ENCODE results near the gene BEST4.

The BEST4 gene

DNA sequence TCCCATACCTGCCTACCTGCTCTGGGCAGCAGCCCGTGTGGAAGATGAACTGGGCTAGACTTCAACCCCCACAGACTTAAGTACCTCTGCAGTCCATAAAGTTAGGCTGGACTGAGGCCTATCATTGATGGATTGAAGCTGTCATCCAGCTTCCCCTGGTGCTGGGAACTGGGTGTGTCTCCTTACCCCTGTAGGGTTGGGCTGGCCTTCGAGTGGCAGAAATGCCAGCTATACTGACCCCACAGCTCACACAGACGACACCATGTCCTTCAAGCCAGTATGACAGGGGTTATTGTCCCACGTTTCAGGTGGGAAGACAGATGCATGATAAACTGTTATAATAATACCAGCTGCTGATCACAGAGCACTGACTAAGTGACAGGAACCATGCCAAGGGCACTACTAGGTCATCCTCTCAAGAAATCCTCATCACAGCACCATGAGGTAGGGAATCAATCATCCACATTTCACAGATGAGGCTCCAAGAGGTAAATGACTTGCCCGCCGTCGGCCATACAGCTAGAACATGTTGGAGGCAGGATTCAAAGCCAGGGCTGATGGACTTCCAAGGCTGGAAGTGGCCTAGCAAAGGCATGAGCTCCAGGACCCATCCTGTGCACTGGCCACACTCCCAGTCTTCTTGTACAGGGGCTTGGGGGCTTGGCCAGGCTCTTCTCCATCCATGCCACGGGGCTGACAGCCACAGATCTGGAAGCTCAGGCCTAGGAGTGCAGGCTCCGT lies at the start of gene BEST4:
TSS of gene BEST4 (minus strand) at position 51 of the 741 bp plus-strand sequence. CDS start 465 bp downstream, outside the sequence.
- H3K4me1 ChIP-seq: peaks cover 10% of the 10 kb centered on the region
- DNase-seq (ENCODE audit: low spot score in 2 of 2): no peak
- in situ Hi-C loops (cut with MboI; ENCODE audit: low sequenced_read_pairs): no loop called here
- no peak within 1 kb of the TSS for H3K4me3 ChIP-seq
- H3K36me3 ChIP-seq (replicated peaks): no peaks in the 10 kb centered on the region
- no peaks in the 10 kb centered on the region for H3K27me3 ChIP-seq (ENCODE audit: low read depth)
- no peaks in the 10 kb centered on the region for H3K9me3 ChIP-seq

DNA sequence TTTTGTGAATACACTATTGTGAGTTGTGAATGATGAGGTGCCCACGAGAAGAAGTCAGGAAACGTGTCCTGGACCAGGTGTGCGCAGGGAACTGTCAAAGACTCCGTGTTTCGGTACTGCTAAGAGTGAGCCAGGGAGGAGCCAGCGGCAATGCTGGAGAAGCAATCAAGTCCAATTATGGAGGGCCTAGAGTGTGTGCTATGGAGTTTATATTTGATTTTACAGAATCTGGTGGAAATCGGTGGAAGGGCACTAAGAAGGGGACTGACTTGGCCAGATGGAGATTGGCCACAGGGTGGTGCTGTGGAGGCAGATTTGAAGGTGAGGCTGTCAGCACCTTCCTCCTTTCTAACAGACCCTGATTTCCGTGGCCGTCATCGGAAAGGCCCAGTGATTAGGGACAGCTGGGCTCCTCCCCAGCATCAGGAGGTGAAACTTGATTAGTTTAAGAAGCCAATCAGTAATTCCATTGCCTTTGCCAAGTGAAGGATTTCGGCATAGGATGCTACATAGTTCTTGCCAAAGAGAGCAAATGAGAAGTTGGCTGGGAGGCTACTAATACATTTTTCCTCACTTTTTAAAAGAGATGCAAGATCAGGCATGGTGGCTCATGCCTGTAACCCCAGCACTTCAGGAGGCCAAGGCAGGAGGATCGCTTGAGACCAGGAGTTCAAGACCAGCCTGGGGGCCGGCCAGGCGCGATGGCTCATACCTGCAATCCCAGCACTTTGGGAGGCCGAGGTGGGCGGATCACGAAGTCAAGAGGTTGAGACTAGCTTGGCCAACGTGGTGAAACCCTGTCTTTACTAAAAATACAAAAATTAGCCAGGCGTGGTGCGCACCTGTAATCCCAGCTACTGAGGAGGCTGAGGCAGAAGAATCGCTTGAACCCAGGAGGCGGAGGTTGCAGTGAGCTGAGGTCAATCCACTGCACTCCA lies 48.0 kb upstream of the BEST4 start:
- in situ Hi-C loops (cut with MboI; ENCODE audit: low sequenced_read_pairs): loop anchor here (5.0 to 10.0 kb wide), 3 partner anchors 176 to 659 kb away; partner anchors contain the start of genes HECTD3, TESK2 and UROD
- Histone ChIP-seq H3K9me3 (no peaks in the 10 kb centered on the region), H3K4me3 (no peak overlapping the region), H3K27me3 (ENCODE audit: low read depth) (no peaks in the 10 kb centered on the region), H3K36me3 (replicated peaks) (no peaks in the 10 kb centered on the region), H3K4me1 (no peaks in the 10 kb centered on the region)
- DNase-seq (ENCODE audit: low spot score in 2 of 2): peak; percentile 75 to 96

DNA sequence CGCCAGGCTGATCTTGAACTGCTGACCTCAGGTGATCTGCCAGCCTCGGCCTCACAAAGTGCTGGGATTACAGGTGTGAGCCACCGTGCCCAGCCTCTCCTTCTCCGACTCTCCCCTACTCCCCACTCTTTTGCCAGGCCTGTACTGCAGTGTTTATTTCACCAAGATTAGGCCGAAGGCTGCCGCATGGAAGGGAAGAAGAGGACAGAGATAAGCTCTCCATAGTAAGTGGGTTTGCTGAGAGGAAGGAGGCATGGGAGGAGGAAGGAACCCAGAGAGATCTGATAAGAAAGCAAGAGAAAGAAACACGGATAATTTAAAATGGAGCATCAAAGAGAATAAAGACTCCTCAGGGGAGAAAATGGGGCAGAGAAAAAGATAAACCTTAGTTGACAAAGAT lies 46.4 kb upstream of the BEST4 start:
- in situ Hi-C loops (cut with MboI; ENCODE audit: low sequenced_read_pairs): loop anchor here (10.0 kb wide), 2 partner anchors 470 to 660 kb away; partner anchors contain the start of gene TESK2
- no peak for DNase-seq (ENCODE audit: low spot score in 2 of 2)
- H3K4me3 ChIP-seq: no peak overlapping the region
- H3K4me1 ChIP-seq: no peaks in the 10 kb centered on the region
- H3K27me3 ChIP-seq (ENCODE audit: low read depth): no peaks in the 10 kb centered on the region
- no peaks in the 10 kb centered on the region for H3K36me3 ChIP-seq (replicated peaks)
- no peaks in the 10 kb centered on the region for H3K9me3 ChIP-seq

DNA sequence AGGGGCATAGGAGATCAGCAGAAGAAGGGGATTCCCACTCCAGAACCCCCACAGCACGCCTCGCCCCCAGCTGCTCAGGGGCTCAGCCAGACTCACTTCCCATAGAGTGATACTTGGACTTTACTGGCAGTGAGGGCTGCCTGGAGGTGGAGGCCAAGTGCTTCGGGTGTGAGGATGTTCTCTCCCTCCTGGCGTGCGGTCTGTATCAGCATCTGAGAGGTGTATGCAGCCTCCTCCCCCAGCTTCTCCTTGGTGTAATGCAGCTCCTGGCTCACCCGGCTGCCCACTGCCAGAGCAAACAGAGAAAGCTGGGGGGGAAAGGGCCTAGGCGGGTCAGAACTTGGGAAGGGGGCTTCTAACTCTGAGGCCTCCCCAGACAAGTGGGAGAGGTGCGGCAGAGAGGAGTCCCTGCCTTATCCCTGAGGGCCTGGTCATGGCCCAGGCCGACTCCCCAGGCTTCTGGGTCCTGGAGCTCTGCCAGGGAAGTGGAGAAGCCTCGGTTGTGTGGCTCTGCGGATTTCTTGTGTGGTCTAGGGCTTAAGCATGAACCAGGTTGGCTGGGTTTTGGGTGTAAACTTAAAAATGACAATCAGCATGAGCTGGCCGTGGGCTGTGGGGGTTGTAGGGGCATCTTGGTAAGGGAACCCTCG lies 44.2 kb upstream of the BEST4 start:
- no peaks in the 10 kb centered on the region for H3K27me3 ChIP-seq (ENCODE audit: low read depth)
- in situ Hi-C loops (cut with MboI; ENCODE audit: low sequenced_read_pairs): loop anchor here (10.0 kb wide), 2 partner anchors 473 to 663 kb away; partner anchors contain the start of gene TESK2
- no peak overlapping the region for H3K4me3 ChIP-seq
- no peak for DNase-seq (ENCODE audit: low spot score in 2 of 2)
- no peaks in the 10 kb centered on the region for H3K9me3 ChIP-seq
- no peaks in the 10 kb centered on the region for H3K36me3 ChIP-seq (replicated peaks)
- no peaks in the 10 kb centered on the region for H3K4me1 ChIP-seq

DNA sequence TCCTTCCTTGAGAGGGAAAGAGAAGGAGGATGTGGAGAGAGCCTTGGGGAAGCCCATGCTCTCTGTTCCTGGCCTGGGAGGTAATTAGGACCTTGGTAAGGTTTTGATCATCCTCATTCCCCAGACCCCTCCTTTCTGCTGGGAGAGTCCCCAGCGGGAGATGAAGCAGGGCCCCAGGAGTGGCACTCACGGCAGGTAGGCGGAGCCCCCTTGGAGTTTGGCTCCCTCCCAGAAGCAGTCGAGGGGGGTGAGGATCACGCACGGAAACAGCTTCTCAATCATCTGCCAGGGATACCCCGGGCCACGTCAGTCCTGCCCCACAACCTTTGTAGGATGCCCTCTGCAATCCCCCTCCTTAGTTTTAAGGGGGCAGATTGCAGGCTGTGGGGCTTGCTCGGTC lies 43.5 kb upstream of the BEST4 start:
- Histone ChIP-seq H3K36me3 (replicated peaks) (no peaks in the 10 kb centered on the region), H3K4me1 (no peaks in the 10 kb centered on the region), H3K4me3 (no peak overlapping the region), H3K27me3 (ENCODE audit: low read depth) (no peaks in the 10 kb centered on the region), H3K9me3 (no peaks in the 10 kb centered on the region)
- no peak for DNase-seq (ENCODE audit: low spot score in 2 of 2)
- in situ Hi-C loops (cut with MboI; ENCODE audit: low sequenced_read_pairs): loop anchor here (10.0 kb wide), 2 partner anchors 473 to 663 kb away; partner anchors contain the start of gene TESK2

DNA sequence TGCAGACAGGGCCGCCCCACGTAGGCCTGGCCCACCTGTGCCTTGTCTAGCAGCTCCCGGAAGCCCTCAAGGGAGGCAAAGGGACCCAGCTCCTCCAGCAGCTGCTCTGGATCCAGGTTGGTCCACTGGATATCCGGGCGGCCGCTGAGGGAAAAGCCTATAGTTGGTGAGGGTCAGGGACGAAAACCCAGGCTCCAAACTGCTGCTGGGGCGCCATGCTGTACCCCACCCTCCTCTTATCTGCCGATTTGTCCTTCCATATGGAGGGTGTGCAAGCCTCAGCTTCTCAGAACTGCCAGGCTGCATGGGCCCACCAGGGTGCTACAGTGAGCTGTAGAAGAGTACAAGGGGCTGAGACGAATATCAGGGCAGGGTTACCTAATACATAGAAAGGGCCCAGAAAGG lies 42.9 kb upstream of the BEST4 start:
- Histone ChIP-seq H3K4me1 (no peaks in the 10 kb centered on the region), H3K27me3 (ENCODE audit: low read depth) (no peaks in the 10 kb centered on the region), H3K9me3 (no peaks in the 10 kb centered on the region), H3K4me3 (no peak overlapping the region), H3K36me3 (replicated peaks) (no peaks in the 10 kb centered on the region)
- DNase-seq (ENCODE audit: low spot score in 2 of 2): no peak
- in situ Hi-C loops (cut with MboI; ENCODE audit: low sequenced_read_pairs): loop anchor here (10.0 kb wide), 2 partner anchors 474 to 664 kb away; partner anchors contain the start of gene TESK2

DNA sequence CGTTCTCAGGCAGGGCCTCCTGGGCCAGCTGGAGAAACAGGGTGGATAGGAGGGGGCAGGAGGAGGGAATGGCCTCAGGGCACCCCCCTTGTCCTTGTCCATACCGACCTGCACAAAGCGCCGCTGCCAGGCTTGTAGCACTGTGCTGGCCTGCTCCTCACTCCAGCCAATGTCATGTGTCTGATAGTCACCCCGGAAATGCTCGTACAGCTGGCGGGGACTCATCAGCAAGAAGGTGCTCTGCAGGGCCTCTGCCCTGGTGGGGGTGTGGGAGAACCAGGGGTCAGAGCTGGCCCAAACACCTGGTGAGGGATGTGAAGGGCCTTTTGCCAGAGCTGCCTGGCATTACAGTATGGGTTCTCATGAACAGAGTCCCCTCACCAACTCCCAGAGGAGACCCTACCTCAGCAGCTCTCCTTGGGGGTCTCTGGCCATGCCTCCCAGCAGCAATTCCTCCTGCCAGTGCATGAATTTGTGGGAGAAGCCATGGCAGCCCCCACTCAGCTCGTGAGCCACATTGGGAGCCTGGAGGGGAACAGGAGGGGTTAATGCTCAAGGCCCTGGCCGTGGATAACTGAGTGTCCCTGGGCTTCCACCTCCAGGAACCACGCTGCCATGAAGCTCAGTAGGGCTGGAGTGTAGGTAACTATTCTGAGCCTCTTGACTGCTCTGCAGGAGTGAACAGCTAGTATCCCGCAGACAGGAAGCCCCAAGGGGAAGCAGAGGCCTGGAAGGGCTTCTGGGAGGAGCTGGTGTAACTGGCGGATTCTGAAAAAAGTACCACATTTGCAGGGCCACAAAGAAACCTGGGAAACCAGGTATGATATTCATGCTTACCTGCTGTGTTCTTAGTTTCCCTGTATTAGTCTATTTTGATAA lies 41.8 kb upstream of the BEST4 start:
- no peak for DNase-seq (ENCODE audit: low spot score in 2 of 2)
- Histone ChIP-seq H3K4me3 (no peak overlapping the region), H3K36me3 (replicated peaks) (no peaks in the 10 kb centered on the region), H3K4me1 (no peaks in the 10 kb centered on the region), H3K9me3 (no peaks in the 10 kb centered on the region), H3K27me3 (ENCODE audit: low read depth) (no peaks in the 10 kb centered on the region)
- in situ Hi-C loops (cut with MboI; ENCODE audit: low sequenced_read_pairs): loop anchor here (10.0 kb wide), 2 partner anchors 475 to 665 kb away; partner anchors contain the start of gene TESK2

DNA sequence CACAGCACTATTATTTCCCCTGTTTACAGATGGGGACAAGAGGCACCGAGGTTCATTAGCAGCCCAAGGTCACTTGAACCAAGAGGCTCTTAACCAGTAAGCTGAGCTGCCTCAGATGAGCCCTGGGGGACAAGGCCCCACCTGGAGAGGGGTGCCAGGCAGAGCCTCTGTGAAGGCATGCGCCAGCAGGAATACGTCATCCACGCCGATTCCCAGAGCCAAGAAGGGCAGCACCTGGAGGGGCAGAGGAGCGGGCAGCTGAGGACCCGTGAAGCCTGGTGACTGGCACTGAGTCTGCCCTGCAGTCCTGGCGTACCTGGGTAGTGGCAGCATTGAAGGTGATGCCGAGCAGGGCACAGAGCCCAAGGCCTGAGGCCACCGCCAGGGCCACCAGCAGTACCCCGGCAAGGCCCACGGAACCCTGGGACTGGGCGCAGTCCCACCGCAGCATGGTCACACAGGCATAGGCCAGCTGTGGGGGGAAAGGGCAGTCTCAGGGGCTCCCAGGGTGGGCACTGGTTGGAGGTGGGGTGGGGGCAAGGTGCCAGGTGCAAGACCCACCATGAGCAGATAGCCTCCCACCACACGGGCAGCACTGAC lies 41.0 kb upstream of the BEST4 start:
- Histone ChIP-seq H3K9me3 (no peaks in the 10 kb centered on the region), H3K4me1 (no peaks in the 10 kb centered on the region), H3K27me3 (ENCODE audit: low read depth) (no peaks in the 10 kb centered on the region), H3K4me3 (no peak overlapping the region), H3K36me3 (replicated peaks) (no peaks in the 10 kb centered on the region)
- DNase-seq (ENCODE audit: low spot score in 2 of 2): no peak
- in situ Hi-C loops (cut with MboI; ENCODE audit: low sequenced_read_pairs): no loop called here

DNA sequence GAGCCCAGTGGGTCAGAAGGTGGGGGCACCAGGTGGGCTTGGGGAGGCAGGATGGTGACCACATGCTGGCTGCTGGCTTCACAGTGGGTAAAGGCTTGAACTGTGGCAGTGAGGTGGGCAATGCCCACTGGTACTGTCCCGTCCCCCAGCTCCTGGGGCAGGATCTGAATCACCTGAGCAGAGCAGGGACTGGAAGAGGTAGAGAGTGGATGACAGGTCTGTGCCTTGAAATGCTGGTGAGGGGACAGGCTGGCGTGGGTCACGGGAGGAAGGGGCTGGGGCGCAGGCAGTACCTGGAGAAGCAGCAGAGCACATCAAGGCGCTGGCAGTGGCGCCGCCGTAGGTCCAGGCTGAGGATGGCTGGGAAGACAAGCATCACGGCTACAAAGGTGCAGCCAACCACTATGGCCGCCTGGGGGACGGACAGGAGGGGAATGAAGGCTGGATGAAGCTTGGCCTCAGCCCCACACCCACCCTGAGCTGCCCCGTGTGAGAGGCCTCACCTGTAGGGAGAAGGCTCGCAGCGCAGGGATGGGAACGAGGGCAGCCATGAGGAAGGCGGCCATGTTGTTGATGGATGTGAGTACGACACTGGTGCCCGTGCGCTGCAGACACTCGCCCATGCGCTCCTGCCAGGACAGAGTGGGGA lies 40.2 kb upstream of the BEST4 start:
- no peaks in the 10 kb centered on the region for H3K27me3 ChIP-seq (ENCODE audit: low read depth)
- H3K9me3 ChIP-seq: no peaks in the 10 kb centered on the region
- in situ Hi-C loops (cut with MboI; ENCODE audit: low sequenced_read_pairs): no loop called here
- H3K4me3 ChIP-seq: no peak overlapping the region
- H3K4me1 ChIP-seq: no peaks in the 10 kb centered on the region
- H3K36me3 ChIP-seq (replicated peaks): no peaks in the 10 kb centered on the region
- no peak for DNase-seq (ENCODE audit: low spot score in 2 of 2)

DNA sequence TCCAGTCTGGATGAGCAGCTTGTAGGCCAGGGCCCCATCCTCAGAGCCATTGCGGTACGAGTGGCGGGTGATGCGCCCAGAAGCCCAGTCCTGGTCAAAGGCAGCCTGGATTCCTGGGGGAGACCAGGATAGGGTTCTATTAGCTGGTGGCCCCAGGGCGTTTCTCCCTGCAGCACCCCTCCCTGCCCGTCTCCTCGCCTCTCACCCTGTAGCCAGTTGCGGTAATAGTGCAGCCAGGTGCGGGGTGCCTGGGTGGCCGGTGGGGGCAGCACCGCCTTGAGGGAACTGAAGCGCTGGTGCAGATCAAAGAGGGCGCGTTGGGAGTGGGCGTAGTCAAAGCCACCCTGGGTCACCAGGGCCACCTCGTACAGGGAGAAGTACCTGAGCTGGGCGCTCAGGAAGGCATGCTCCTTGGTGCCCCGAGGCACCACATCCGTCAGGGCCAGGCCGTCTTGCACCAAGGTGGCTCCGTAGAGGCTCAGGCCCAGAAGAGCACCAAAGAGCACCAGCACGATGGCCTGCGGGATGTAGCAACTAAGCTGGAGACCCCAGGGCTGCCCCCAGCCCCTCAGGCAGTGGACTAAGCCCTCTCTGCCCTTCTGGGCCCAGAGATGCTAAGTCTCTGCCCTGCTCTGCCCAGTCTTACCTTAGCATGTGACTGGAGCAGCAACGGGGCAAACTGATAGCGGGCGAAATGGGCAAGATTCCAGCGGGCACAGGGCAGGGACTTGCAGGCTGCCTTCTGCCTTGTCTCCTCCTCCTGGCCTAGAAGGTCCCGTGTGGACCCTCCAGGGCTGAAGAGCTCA lies 39.4 kb upstream of the BEST4 start:
- no peak for DNase-seq (ENCODE audit: low spot score in 2 of 2)
- in situ Hi-C loops (cut with MboI; ENCODE audit: low sequenced_read_pairs): no loop called here
- Histone ChIP-seq H3K9me3 (no peaks in the 10 kb centered on the region), H3K36me3 (replicated peaks) (no peaks in the 10 kb centered on the region), H3K4me3 (no peak overlapping the region), H3K4me1 (no peaks in the 10 kb centered on the region), H3K27me3 (ENCODE audit: low read depth) (no peaks in the 10 kb centered on the region)

DNA sequence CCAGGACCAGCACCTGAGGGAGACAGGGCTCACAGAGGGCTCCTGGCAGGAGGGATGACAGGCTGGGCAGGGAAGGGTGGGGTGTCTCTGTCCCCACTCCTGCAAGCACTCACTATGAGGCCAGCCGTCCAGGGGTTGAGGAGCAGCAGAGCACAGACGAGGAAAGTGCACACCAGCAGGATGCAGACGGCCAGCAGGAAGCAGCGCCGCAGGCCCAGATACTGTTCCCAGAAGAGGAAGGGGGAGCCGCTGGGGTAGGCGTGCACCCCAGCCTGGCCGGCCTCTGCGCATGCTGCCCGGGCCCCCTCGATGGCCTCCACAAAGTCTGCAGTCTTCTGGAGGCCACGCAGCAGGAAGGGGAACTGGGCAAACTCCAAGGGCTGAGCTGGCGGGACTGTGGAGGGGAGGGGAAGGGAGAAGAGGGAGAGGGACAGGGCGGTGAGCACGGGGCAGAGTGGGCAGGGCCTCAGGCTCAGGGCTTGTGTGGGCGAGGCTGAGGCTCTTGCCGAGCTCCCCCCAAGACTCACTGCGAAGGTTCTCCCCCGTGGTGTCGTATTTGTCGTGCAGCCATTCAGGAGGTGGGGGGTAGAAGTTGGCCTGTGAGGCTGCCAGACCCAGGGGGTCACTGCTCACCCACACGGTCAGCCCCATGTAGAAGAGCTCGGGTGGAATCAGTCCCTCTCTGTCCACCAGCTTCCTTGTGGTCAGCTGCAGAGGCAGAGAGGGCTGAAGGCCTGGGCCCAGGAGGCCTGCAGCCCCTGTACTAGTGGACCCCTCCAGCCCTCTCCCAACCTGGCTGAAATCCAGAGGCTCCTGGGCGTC lies 38.6 kb upstream of the BEST4 start:
- Histone ChIP-seq H3K9me3 (no peaks in the 10 kb centered on the region), H3K36me3 (replicated peaks) (no peaks in the 10 kb centered on the region), H3K27me3 (ENCODE audit: low read depth) (no peaks in the 10 kb centered on the region), H3K4me3 (no peak overlapping the region), H3K4me1 (no peaks in the 10 kb centered on the region)
- in situ Hi-C loops (cut with MboI; ENCODE audit: low sequenced_read_pairs): no loop called here
- no peak for DNase-seq (ENCODE audit: low spot score in 2 of 2)
